Kidney (tissue), 14 donors: ENCODE measurements around the gene OR2F1. TPM values are rescaled to one million over a fixed set of nuclear protein-coding genes. Genes with fewer than 3 reads are reported as not detected.

ENCODE experiments used
- DNase-seq, 5 donors: peaks; one replicate each; pipeline ENCODE4 v3.0.0-alpha.2; 2013 to 2020
- FAIRE-seq: peaks from 2 replicates; lab custom pipeline; 2012; peaks lifted over from hg19 to GRCh38; lab: Jason Lieb, UNC
- H3K27ac ChIP-seq, 2 donors: one replicate each; pipeline ENCODE4 v1.7.0; 2013; ENCODE audit warnings: low read depth in 2 of 2, low read length in 2 of 2, inconsistent platforms in 1 of 2
- H3K27me3 ChIP-seq: one replicate; pipeline ENCODE4 v1.7.1; 2013; ENCODE audit warnings: low read length, inconsistent platforms; ENCODE audit not compliant: control insufficient read depth, insufficient read depth
- H3K36me3 ChIP-seq, 3 donors: one replicate each; pipeline versions ENCODE4 v1.7.0 to v1.7.1; 2013; ENCODE audit warnings: low read length in 3 of 3, control low read depth in 1 of 3, inconsistent platforms in 1 of 3; ENCODE audit not compliant: insufficient read depth in 3 of 3, control insufficient read depth in 2 of 3
- H3K4me1 ChIP-seq, 3 donors: one replicate each; pipeline versions ENCODE4 v1.7.0 to v1.7.1; 2013; ENCODE audit warnings: low read length in 3 of 3, inconsistent platforms in 1 of 3, low read depth in 1 of 3; ENCODE audit not compliant: control insufficient read depth in 2 of 3, insufficient read depth in 2 of 3
- H3K4me3 ChIP-seq, 3 donors: one replicate each; pipeline versions ENCODE4 v1.7.0 to v1.8.1; 2013; ENCODE audit warnings: low read length in 3 of 3, control low read depth in 1 of 3, inconsistent platforms in 1 of 3
- H3K9ac ChIP-seq, 3 donors: one replicate each; pipeline versions ENCODE4 v1.7.0 to v1.7.1; 2013; ENCODE audit warnings: low read length in 3 of 3, control low read depth in 1 of 3, inconsistent platforms in 1 of 3
- H3K9me3 ChIP-seq, 3 donors: one replicate each; pipeline versions ENCODE4 v1.7.0 to v1.7.1; 2013; ENCODE audit warnings: low read length in 3 of 3, control low read depth in 1 of 3, inconsistent platforms in 1 of 3; ENCODE audit not compliant: control insufficient read depth in 2 of 3, insufficient read depth in 1 of 3
- intact Hi-C: fragments of 100-400 bp; cut with DNase I; formaldehyde crosslinking; loops from one replicate; pipeline ENCODE4 v1.11.1; 2022
- polyA plus RNA-seq: library from polyadenylated mRNA; stranded (reverse); fragments of 350-450 nt; fragmentation: Illumina TruSeq; extraction: RNeasy Lipid Tissue Mini Kit (QIAGEN cat#74804); gene quantifications from one replicate; pipeline ENCODE4 v1.2.3, GENCODE V29; 2014; ENCODE audit warnings: low read depth, low replicate concordance; ENCODE audit not compliant: insufficient read depth
- total RNA-seq: library from RNA; stranded (reverse); fragmentation: NEBNext Ultra II Directional; extraction: Animal tissue kit (Norgen Biotek cat#: 25700); gene quantifications from one replicate; pipeline ENCODE4 v1.2.1, GENCODE V29; 2021
- TF ChIP-seq, protein P1 (sequence below): IDR thresholded peaks from 3 replicates; pipeline ENCODE4 v1.5.1; 2012; ENCODE audit warnings: mild to moderate bottlenecking, moderate library complexity, borderline replicate concordance; ENCODE audit not compliant: insufficient read depth; ENCODE audit errors: extremely low read depth
- donor health status: control.
- donor health status: control.
- donor health status: control.
- donor health status: control.
- donor health status: control.
- donor health status: DM: yes; HTN: yes; CAD: no.
- donor health status: Normal renal cell carcinoma (clear cell type).

The OR2F1 gene
- total and polyA plus RNA-seq, 2 donors from 2014 or later: not detected

DNA sequence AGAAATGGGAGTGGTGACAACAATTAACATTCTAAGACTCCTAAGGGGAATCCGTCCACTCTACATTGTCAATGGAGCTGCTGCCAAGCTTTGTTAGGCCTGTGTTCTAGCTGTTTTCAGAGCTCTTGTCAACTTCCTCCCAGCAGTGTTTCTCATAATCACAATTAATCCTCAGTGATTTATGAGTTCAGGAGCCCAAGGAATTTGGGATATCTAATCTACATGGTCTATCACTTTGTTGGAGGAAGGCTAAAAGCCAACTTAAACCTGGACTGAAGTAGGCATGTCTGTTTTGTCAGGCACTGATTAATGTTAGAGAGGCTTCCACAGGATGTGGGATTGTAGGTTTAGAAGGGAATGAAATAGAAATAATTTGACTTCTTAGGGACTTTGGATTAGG, 29.8 kb upstream of the OR2F1 start:
- no peaks in the 10 kb centered on the region for H3K27me3 ChIP-seq
- intact Hi-C loops: no loop called here
- no peak for FAIRE-seq
- no peaks in the 10 kb centered on the region for H3K36me3 ChIP-seq
- TF ChIP-seq, protein P1, sequence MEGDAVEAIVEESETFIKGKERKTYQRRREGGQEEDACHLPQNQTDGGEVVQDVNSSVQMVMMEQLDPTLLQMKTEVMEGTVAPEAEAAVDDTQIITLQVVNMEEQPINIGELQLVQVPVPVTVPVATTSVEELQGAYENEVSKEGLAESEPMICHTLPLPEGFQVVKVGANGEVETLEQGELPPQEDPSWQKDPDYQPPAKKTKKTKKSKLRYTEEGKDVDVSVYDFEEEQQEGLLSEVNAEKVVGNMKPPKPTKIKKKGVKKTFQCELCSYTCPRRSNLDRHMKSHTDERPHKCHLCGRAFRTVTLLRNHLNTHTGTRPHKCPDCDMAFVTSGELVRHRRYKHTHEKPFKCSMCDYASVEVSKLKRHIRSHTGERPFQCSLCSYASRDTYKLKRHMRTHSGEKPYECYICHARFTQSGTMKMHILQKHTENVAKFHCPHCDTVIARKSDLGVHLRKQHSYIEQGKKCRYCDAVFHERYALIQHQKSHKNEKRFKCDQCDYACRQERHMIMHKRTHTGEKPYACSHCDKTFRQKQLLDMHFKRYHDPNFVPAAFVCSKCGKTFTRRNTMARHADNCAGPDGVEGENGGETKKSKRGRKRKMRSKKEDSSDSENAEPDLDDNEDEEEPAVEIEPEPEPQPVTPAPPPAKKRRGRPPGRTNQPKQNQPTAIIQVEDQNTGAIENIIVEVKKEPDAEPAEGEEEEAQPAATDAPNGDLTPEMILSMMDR: no peak
- H3K9ac ChIP-seq: no peak overlapping the region
- H3K4me3 ChIP-seq: no peak overlapping the region
- no peaks in the 10 kb centered on the region for H3K9me3 ChIP-seq
- no peak for DNase-seq
- no peak overlapping the region for H3K27ac ChIP-seq
- no peaks in the 10 kb centered on the region for H3K4me1 ChIP-seq

DNA sequence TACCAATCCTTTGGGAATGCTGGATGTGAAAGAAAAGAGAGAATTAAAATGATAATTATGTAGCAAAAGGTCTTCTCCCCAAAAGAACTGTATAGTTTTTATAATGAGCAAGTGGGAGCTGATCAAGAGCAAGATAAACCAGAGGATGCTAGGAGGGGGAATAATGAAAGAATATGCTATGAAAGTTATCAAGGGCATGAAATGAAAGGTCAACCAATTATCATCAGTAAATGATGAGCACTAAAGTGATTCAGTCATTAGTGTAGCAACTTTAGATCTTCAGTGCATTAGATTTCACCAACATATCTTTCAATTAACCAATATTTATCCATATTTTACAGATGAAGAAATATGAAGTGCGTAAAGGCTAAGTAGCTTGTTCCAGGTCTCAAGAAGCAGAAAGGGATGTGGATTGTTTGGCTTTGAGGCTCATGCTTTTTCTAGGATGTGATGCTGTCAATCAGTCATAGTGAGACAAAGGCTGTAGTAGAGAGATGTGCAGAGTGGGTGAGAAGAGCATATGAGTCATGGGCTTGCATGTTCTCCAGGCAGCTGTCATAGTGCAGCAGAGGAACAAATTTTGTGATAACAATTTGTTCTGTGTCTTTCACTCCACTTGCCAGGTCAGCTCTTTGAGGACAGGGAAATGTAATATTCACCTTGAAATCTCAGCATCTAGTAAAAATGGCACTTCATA, 25.3 kb upstream of the OR2F1 start:
- no peaks in the 10 kb centered on the region for H3K27me3 ChIP-seq
- DNase-seq (no peak), FAIRE-seq (no peak)
- H3K4me3 ChIP-seq: no peak overlapping the region
- no peaks in the 10 kb centered on the region for H3K36me3 ChIP-seq
- no peak overlapping the region for H3K9ac ChIP-seq
- intact Hi-C loops: no loop called here
- H3K27ac ChIP-seq: no peak overlapping the region
- TF ChIP-seq, protein P1: no peak
- H3K9me3 ChIP-seq: peaks cover 0 to 3% (median 0%) of the 10 kb centered on the region in 3 donors
- H3K4me1 ChIP-seq: no peaks in the 10 kb centered on the region

DNA sequence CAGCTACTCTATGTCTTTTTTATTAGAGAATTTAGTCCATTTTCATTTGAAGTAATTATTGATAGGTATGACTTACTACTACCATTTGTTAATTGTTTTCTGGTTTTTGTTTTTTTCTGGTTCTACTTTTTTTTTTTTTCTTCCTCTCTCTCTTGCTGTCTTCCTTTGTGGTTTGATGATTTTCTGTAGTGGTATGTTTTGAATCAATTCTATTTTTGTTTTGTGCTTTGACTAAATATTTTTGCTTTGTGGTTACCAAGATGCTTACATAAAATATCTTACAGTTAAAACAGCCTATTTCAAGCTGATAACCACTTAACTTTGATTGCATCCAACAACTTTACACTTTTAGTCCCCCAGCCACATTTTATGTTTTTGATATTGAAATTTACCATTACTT, 22.9 kb upstream of the OR2F1 start:
- H3K27ac ChIP-seq: no peak overlapping the region
- TF ChIP-seq, protein P1: no peak
- FAIRE-seq (no peak), DNase-seq (no peak)
- H3K36me3 ChIP-seq: no peaks in the 10 kb centered on the region
- H3K9me3 ChIP-seq: peaks cover 0 to 6% (median 0%) of the 10 kb centered on the region in 3 donors
- no peaks in the 10 kb centered on the region for H3K4me1 ChIP-seq
- no peak overlapping the region for H3K9ac ChIP-seq
- H3K4me3 ChIP-seq: no peak overlapping the region
- intact Hi-C loops: no loop called here
- no peaks in the 10 kb centered on the region for H3K27me3 ChIP-seq
